Smooth muscle cell of the umbilical artery (primary cell): ENCODE results near the gene PPP1R16B. TPM values are rescaled to one million over a fixed set of nuclear protein-coding genes. Genes with fewer than 3 reads are reported as not detected.

ENCODE experiments used
- total RNA-seq: library from RNA; depleted of rRNA; stranded (reverse); fragments of >200 nt; gene quantifications from 2 replicates; pipeline ENCODE4 v1.2.3, GENCODE V29; 2014

PPP1R16B gene
- total RNA-seq = 0.05 and 0.30 TPM in 2 replicates

DNA sequence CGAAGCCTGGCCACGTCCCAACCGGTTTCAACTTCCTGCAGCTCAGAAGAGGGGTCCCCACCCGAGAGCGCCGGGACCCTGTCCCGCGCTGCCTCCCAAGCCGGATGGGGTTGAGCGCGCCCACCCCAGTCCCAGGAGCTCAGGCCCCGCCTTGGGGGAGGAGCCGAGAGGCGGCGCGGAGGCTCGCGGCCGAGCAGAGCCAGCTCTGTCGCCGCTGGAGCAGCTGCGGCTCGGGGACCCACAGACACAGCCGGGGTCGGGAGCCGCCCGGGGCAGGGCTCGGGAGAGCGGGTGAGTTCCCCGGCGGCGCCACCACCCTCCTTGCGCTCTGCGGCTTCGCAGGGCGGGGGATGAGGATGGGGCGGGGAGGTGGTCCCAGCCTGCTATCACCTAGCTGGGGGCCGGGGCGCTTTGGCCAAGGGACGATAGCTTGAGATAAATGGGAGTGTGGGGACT lies at the start of gene PPP1R16B:
TSS of gene PPP1R16B (plus strand) at position 196 of the 456 bp plus-strand sequence. CDS start 30,229 bp downstream, outside the sequence.

DNA sequence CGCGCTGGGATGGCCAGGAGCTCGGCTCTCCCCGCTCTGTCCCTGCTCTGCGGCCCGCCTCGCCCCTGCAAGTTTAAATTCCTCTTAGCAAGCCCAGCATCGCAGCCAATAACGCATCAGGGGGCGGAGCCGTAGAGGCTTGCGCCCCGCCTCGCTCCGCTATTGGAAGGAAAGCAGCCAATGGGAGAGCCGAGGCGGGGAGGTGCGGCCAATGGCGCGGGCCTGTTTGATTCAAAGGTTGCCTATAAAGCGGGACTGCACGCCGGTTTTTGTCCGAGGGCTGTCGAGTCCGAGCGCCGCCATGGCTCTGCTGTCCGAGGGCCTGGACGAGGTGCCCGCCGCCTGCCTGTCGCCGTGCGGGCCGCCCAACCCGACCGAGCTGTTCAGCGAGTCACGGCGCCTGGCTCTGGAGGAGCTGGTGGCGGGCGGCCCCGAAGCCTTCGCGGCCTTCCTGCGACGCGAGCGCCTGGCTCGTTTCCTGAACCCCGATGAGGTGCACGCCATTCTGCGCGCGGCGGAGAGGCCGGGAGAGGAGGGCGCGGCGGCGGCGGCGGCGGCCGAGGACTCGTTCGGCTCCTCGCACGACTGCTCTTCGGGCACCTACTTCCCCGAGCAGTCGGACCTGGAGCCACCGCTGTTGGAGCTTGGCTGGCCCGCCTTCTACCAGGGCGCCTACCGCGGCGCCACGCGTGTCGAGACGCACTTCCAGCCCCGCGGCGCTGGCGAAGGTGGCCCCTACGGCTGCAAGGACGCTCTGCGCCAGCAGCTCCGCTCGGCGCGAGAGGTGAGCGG lies 120.8 kb downstream of the PPP1R16B start, which contains the start of gene FAM83D:
TSS of gene FAM83D (plus strand) at position 276 of the 792 bp plus-strand sequence. CDS start at position 302, 26 bp downstream.

DNA sequence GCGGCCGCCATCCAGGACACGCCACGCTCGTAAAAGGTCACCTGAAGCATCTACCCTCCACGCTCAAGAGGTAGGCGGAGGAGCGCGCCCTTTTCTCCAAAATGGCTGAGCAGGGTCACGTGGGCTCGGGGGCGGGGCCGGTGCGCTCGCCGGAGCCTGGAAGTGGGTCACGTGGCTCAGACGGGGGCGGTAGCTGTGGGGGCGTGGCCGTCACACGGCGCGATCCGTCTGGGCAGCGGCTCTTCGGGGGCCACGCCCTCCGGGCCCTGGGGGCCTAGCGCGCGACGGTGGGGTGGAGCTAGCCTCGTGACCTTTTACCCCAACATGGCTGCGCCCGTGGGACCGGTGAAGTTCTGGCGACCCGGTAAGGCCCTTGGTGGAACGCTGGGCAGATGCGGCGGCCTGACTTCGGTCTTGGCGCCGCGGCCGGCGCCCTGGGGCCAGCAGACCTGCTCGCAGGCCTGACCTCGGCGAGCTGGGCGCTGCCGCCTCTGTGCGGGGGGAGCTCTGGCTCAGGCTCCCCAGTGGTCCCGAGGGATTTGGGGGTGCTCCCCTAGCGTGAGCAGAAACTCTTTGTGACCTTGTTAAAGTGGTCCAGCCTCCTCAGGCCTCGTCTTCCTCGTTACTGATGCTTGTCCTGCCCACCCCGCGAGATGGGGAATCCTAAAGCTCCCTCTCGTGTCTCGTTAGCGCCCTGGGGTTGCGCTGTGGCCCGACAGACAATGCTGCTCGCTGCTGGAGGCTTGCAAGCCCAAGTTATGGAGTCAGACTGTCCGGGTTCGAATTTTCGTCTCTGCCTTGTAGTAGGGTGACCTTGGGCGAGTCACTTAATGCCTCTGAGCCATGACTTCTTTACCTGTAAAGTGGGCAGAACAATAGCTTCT lies 156.8 kb downstream of the PPP1R16B start, which contains the start of gene DHX35:
TSS of gene DHX35 (plus strand) at position 301 of the 884 bp plus-strand sequence. CDS start at position 325, 24 bp downstream.

Other genes starting within 250 kb of the PPP1R16B start
- gene ADIG, start 224.5 kb upstream of the PPP1R16B start, total RNA-seq = not detected in 2 replicates
- not detected in 2 replicates for gene ARHGAP40, start 203.9 kb upstream of the PPP1R16B start, total RNA-seq
- gene SLC32A1, start 81.2 kb upstream of the PPP1R16B start, total RNA-seq = not detected in 2 replicates
- 5.0 and 7.0 TPM in 2 replicates for gene ACTR5, start 57.2 kb upstream of the PPP1R16B start, total RNA-seq
- gene FAM83D, start 120.7 kb downstream of the PPP1R16B start, total RNA-seq = 2.1 and 11.9 TPM in 2 replicates
- 11.9 and 15.1 TPM in 2 replicates for gene DHX35, start 156.6 kb downstream of the PPP1R16B start, total RNA-seq